H9 (cell line): ENCODE results near the gene RGS14. TPM values are rescaled to one million over a fixed set of nuclear protein-coding genes. Genes with fewer than 3 reads are reported as not detected.
A peak's percentile ranks its signal among the peaks of the same experiment; 100 is the strongest.

ENCODE experiments used
- DNase-seq: peaks from one replicate; pipeline ENCODE4 v3.0.0-alpha.2; 2017
- H2AFZ ChIP-seq: one replicate; pipeline ENCODE4 v1.6.1; 2013; ENCODE audit warnings: mild to moderate bottlenecking, low read length, control low read depth, moderate library complexity
- H2AK5ac ChIP-seq: 2 replicates; pipeline ENCODE4 v1.6.1; 2013; ENCODE audit warnings: low read length, control low read depth, mixed read lengths; ENCODE audit not compliant: insufficient read length
- H2BK120ac ChIP-seq: one replicate; pipeline ENCODE4 v1.6.1; 2013; ENCODE audit warnings: low read depth, mild to moderate bottlenecking, low read length, control low read depth, inconsistent platforms; ENCODE audit not compliant: poor library complexity, severe bottlenecking
- H2BK12ac ChIP-seq: 2 replicates; pipeline ENCODE4 v1.6.1; 2013; ENCODE audit warnings: low read length, control low read depth, mixed read lengths, low read depth; ENCODE audit not compliant: insufficient read length
- H2BK15ac ChIP-seq: 2 replicates; pipeline ENCODE4 v1.6.1; 2013; ENCODE audit warnings: low read depth, low read length, control low read depth
- H2BK20ac ChIP-seq: one replicate; pipeline ENCODE4 v1.6.1; 2013; ENCODE audit warnings: low read depth, mild to moderate bottlenecking, low read length, control low read depth, inconsistent platforms; ENCODE audit not compliant: poor library complexity, severe bottlenecking
- H2BK5ac ChIP-seq: 2 replicates; pipeline ENCODE4 v1.6.1; 2013; ENCODE audit warnings: low read length, control low read depth, mixed read lengths; ENCODE audit not compliant: insufficient read length
- H3K14ac ChIP-seq: 2 replicates; pipeline ENCODE4 v1.6.1; 2013; ENCODE audit warnings: low read length, control low read depth; ENCODE audit not compliant: insufficient read depth
- H3K18ac ChIP-seq: 2 replicates; pipeline ENCODE4 v1.6.1; 2013; ENCODE audit warnings: low read depth, mild to moderate bottlenecking, mixed read lengths, low read length, control low read depth; ENCODE audit not compliant: insufficient read length
- H3K23ac ChIP-seq: 2 replicates; pipeline ENCODE4 v1.6.1; 2013; ENCODE audit warnings: low read length, control low read depth, mixed read lengths, low read depth; ENCODE audit not compliant: insufficient read length
- H3K23me2 ChIP-seq: 2 replicates; pipeline ENCODE4 v1.6.1; 2013; ENCODE audit warnings: low read depth, mild to moderate bottlenecking, mixed read lengths, low read length, control low read depth; ENCODE audit not compliant: insufficient read length, poor library complexity, severe bottlenecking
- H3K27ac ChIP-seq: 2 replicates; pipeline ENCODE4 v1.5.1; 2013; ENCODE audit warnings: low read length, control low read depth, mixed read lengths, low read depth; ENCODE audit not compliant: insufficient read length
- H3K27me3 ChIP-seq: 2 replicates; pipeline ENCODE4 v1.6.1; 2013; ENCODE audit warnings: low read length, control low read depth, inconsistent platforms; ENCODE audit not compliant: insufficient read depth
- H3K4ac ChIP-seq: 2 replicates; pipeline ENCODE4 v1.6.1; 2013; ENCODE audit warnings: low read depth, mild to moderate bottlenecking, control low read depth, inconsistent platforms, low read length, moderate library complexity
- H3K4me1 ChIP-seq: 2 replicates; pipeline ENCODE4 v1.6.1; 2013; ENCODE audit warnings: low read length, control low read depth, inconsistent platforms; ENCODE audit not compliant: insufficient read depth
- H3K4me2 ChIP-seq: 2 replicates; pipeline ENCODE4 v1.6.1; 2013; ENCODE audit warnings: low read length, control low read depth, mixed read lengths; ENCODE audit not compliant: insufficient read length, insufficient read depth
- H3K56ac ChIP-seq: 2 replicates; pipeline ENCODE4 v1.6.1; 2013; ENCODE audit warnings: low read depth, mild to moderate bottlenecking, mixed read lengths, low read length, control low read depth; ENCODE audit not compliant: insufficient read length
- H3K79me1 ChIP-seq: 2 replicates; pipeline ENCODE4 v1.6.1; 2013; ENCODE audit warnings: low read depth, mild to moderate bottlenecking, moderate library complexity, low read length, control low read depth, inconsistent platforms; ENCODE audit not compliant: insufficient read depth, poor library complexity, severe bottlenecking
- H3K79me2 ChIP-seq: 2 replicates; pipeline ENCODE4 v1.6.1; 2013; ENCODE audit warnings: low read length, control low read depth, inconsistent platforms; ENCODE audit not compliant: insufficient read depth
- H3K9ac ChIP-seq: 2 replicates; pipeline ENCODE4 v1.6.1; 2013; ENCODE audit warnings: low read length, control low read depth, mixed read lengths; ENCODE audit not compliant: insufficient read length; ENCODE audit errors: extremely low read depth
- H3K9me3 ChIP-seq: one replicate; pipeline ENCODE4 v1.6.1; 2013; ENCODE audit warnings: low read depth, low read length, inconsistent platforms; ENCODE audit not compliant: control insufficient read depth
- H3T11ph ChIP-seq: one replicate; pipeline ENCODE4 v1.6.1; 2013; ENCODE audit warnings: mild to moderate bottlenecking, low read length, control low read depth, inconsistent platforms
- H4K20me1 ChIP-seq: one replicate; pipeline ENCODE4 v1.6.1; 2013; ENCODE audit not compliant: control insufficient read depth, insufficient read length, insufficient read depth
- H4K5ac ChIP-seq: 2 replicates; pipeline ENCODE4 v1.6.1; 2013; ENCODE audit warnings: low read depth, mild to moderate bottlenecking, mixed read lengths, low read length, control low read depth; ENCODE audit not compliant: insufficient read length
- H4K8ac ChIP-seq: replicated peaks from 2 replicates; pipeline ENCODE4 v1.6.1; 2013; ENCODE audit warnings: low read length, control low read depth, mixed read lengths, low read depth; ENCODE audit not compliant: insufficient read length
- H4K91ac ChIP-seq: 2 replicates; pipeline ENCODE4 v1.6.1; 2013; ENCODE audit warnings: low read depth, mild to moderate bottlenecking, moderate library complexity, mixed read lengths, low read length, control low read depth; ENCODE audit not compliant: insufficient read length
- H3K27ac Mint-ChIP-seq, 3 experiments: 2 replicates in 2 of 3; 3 replicates in 1 of 3; pipeline ENCODE4 v1.8.0; 2020 to 2021; ENCODE audit warnings: mixed read lengths in 3 of 3, mild to moderate bottlenecking in 1 of 3, moderate library complexity in 1 of 3
- H3K27me3 Mint-ChIP-seq: 2 replicates; pipeline ENCODE4 v1.8.0; 2021; ENCODE audit warnings: low read depth, mild to moderate bottlenecking, moderate library complexity, mixed read lengths
- H3K36me3 Mint-ChIP-seq, 3 experiments: 2 replicates in 2 of 3; 3 replicates in 1 of 3; pipeline ENCODE4 v1.8.0; 2020 to 2021; ENCODE audit warnings: low read depth in 3 of 3, mixed read lengths in 3 of 3; ENCODE audit not compliant: insufficient read depth in 1 of 3
- H3K4me1 Mint-ChIP-seq, 2 experiments: 2 replicates each; pipeline ENCODE4 v1.8.0; 2020; ENCODE audit warnings: mixed read lengths in 2 of 2
- H3K4me3 Mint-ChIP-seq, 2 experiments: 2 replicates in 1 of 2; 3 replicates in 1 of 2; pipeline ENCODE4 v1.8.0; 2020 to 2021; ENCODE audit warnings: mild to moderate bottlenecking in 2 of 2, mixed read lengths in 2 of 2, moderate library complexity in 1 of 2
- H3K9me3 Mint-ChIP-seq, 2 experiments: 2 replicates in 1 of 2; 3 replicates in 1 of 2; pipeline ENCODE4 v1.8.0; 2020; ENCODE audit warnings: mild to moderate bottlenecking in 2 of 2, mixed read lengths in 2 of 2, moderate library complexity in 1 of 2
- WGBS: extraction: QIAGEN DNeasy Blood & Tissue Kit; methylation state at CpG from one replicate; pipeline ENCODE4 v1.1.7; 2013; ENCODE audit warnings: missing lambda C conversion rate, low lambda C conversion rate, mixed read lengths; ENCODE audit not compliant: insufficient read length; ENCODE audit errors: extremely low coverage; 5-methylcytosine and 5-hydroxymethylcytosine counted together
- total RNA-seq: library from RNA; stranded (reverse); gene quantifications from 2 replicates; pipeline ENCODE4 v1.2.1, GENCODE V29; 2021
- TF ChIP-seq, protein P1 (sequence below): fragments of 200-600 bp; sonication (generic); conservative IDR thresholded peaks from 3 replicates; pipeline ENCODE4 v1.8.0; 2021; ENCODE audit warnings: antibody characterized with exemption, mild to moderate bottlenecking

The RGS14 gene
- total RNA-seq, 1 experiment from 2014 or later, result 12.3 TPM

DNA sequence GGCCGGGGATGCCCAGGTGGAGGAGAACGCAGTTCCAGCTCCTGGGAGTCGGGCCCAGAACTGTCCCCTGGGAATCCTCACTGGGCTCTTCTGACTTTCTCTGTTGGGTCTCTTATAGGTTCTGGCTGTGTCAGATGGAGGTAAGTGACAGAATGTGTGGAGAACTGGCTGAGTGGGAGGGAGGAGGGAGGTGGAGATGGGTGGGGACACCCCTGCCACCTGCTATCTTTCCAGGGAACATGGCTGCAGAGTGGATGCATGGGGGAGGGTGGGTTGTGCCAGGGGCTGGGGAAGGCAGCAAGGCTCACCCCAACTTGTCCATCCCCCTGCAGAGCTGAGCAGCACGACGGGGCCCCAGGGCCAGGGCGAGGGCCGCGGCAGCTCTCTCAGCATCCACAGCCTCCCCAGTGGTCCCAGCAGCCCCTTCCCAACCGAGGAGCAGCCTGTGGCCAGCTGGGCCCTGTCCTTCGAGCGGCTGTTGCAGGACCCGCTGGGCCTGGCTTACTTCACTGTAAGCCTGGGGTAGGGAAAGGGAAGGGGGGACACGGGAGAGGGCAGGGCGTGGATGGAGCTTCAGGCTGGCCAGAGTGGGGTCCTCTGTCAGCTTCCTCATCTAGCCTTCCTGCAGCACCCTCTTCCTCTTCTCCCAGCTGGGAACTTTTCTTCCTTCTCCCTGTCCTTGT is 8.3 kb downstream of the RGS14 start:
- Histone ChIP-seq H2AK5ac (no peak overlapping the region), H4K20me1 (no peaks in the 10 kb centered on the region), H2BK120ac (no peak overlapping the region), H3K14ac (peak overlapping the region; percentile 14; the same call in 1 of the 2 replicates), H3K23me2 (peaks cover 10% of the 10 kb centered on the region), H2BK5ac (no peak overlapping the region), H2BK12ac (no peak overlapping the region), H3K4me2 (peak overlapping the region; percentile 31), H3K9ac (no peak overlapping the region), H2BK15ac (no peak overlapping the region), H4K91ac (no peak overlapping the region), H3K23ac (no peak overlapping the region), H3K18ac (peak overlapping the region; percentile 0), H3K79me1 (no peaks in the 10 kb centered on the region), H3K27me3 (no peaks in the 10 kb centered on the region; the same call in 1 of the 2 replicates), H3T11ph (no peak overlapping the region), H2BK20ac (no peak overlapping the region), H2AFZ (no peak overlapping the region), H3K79me2 (no peaks in the 10 kb centered on the region), H3K56ac (no peak overlapping the region), H4K5ac (no peak overlapping the region), H3K9me3 (no peaks in the 10 kb centered on the region), H3K4me1 (peaks cover 15% of the 10 kb centered on the region; the same call in 1 of the 2 replicates), H4K8ac (no peak overlapping the region), H3K27ac (peak overlapping the region; percentile 16), H3K4ac (no peak overlapping the region)
- Mint-ChIP-seq H3K9me3 (no peaks in the 10 kb centered on the region; a peak in 1 of 5 replicates), H3K27me3 (peaks cover 37% of the 10 kb centered on the region), H3K4me1 (peaks cover 40 to 66% of the 10 kb centered on the region in 2 experiments), H3K36me3 (peaks cover 8 to 10% (median 8%) of the 10 kb centered on the region in 3 experiments), H3K4me3 (peak overlapping the region; percentile 76 to 90), H3K27ac (peak overlapping the region; percentile 21 to 96 (median 95); a peak in 6 of 7 replicates)
- no CpG with 5 or more reads among the region's 14 CpGs for WGBS
- TF ChIP-seq, protein P1, sequence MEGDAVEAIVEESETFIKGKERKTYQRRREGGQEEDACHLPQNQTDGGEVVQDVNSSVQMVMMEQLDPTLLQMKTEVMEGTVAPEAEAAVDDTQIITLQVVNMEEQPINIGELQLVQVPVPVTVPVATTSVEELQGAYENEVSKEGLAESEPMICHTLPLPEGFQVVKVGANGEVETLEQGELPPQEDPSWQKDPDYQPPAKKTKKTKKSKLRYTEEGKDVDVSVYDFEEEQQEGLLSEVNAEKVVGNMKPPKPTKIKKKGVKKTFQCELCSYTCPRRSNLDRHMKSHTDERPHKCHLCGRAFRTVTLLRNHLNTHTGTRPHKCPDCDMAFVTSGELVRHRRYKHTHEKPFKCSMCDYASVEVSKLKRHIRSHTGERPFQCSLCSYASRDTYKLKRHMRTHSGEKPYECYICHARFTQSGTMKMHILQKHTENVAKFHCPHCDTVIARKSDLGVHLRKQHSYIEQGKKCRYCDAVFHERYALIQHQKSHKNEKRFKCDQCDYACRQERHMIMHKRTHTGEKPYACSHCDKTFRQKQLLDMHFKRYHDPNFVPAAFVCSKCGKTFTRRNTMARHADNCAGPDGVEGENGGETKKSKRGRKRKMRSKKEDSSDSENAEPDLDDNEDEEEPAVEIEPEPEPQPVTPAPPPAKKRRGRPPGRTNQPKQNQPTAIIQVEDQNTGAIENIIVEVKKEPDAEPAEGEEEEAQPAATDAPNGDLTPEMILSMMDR, result no peak
- no peak for DNase-seq
